Measurements from ENCODE around the gene GLS2. TPM values are rescaled to one million over a fixed set of nuclear protein-coding genes. Genes with fewer than 3 reads are reported as not detected.

Gene GLS2
- total RNA-seq, 1 experiment from 2014 or later = 1.3 TPM

DNA sequence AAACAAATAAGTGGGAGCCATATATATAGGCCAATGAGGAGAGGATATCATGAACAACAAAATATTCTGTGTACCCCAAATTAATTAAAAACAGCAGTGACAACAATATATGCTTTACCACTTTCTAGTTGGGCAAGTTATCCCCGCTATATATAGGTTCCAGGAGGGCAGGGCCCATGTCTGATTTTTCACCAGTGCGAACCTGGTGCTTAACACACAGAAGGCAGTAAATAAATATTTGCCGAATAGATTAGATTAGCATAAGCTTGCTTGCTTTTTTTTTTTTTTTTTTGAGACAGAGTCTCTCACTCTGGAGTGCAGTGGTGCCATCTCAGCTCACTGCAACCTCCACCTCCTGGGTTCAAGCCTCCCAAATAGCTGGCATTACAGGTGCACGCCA, 30.1 kb downstream of the GLS2 start:
- Histone ChIP-seq H3K27ac (ENCODE audit: low read length) (no peak overlapping the region), H3K36me3 (ENCODE audit: control insufficient read depth, insufficient read depth, low read length) (no peaks in the 10 kb centered on the region), H3K4me3 (ENCODE audit: low read depth in 2 of 2, low read length in 2 of 2) (no peak overlapping the region), H3K4me1 (ENCODE audit: control insufficient read depth, insufficient read depth, low read length) (no peaks in the 10 kb centered on the region), H3K9me3 (ENCODE audit: control insufficient read depth, insufficient read depth, low read depth, low read length) (no peaks in the 10 kb centered on the region), H3K27me3 (ENCODE audit: control insufficient read depth, insufficient read depth, low read length) (no peaks in the 10 kb centered on the region)
- intact Hi-C loops (cut with micrococcal nuclease; ENCODE audit: unreplicated experiment) (no loop called here), in situ Hi-C loops (cut with HindIII; ENCODE audit: low pct_unique_long_range_greater_than_20kb, low sequenced_read_pairs) (no loop called here)
- ChIA-PET POLR2A (no interaction called here), CTCF (no interaction called here)
- no TSS peak for BruUV-seq (replicated peaks)
- DNase-seq (ENCODE audit: low read depth, low spot score) = no peak
- TF ChIP-seq SIN3A (IDR thresholded peaks at IDR 0.05; ENCODE audit: borderline replicate concordance, insufficient read depth, low read depth, low read length) (no peak), REST (IDR thresholded peaks at IDR 0.05; ENCODE audit: insufficient read depth in 1 of 2, low read depth in 2 of 2, low read length in 1 of 2) (no peak), POLR2AphosphoS5 (IDR thresholded peaks at IDR 0.05; ENCODE audit: low read depth, low read length) (no peak), TCF7L2 (IDR thresholded peaks at IDR 0.05; ENCODE audit: low read depth, low read length) (no peak)
- TF ChIP-seq, protein P1, sequence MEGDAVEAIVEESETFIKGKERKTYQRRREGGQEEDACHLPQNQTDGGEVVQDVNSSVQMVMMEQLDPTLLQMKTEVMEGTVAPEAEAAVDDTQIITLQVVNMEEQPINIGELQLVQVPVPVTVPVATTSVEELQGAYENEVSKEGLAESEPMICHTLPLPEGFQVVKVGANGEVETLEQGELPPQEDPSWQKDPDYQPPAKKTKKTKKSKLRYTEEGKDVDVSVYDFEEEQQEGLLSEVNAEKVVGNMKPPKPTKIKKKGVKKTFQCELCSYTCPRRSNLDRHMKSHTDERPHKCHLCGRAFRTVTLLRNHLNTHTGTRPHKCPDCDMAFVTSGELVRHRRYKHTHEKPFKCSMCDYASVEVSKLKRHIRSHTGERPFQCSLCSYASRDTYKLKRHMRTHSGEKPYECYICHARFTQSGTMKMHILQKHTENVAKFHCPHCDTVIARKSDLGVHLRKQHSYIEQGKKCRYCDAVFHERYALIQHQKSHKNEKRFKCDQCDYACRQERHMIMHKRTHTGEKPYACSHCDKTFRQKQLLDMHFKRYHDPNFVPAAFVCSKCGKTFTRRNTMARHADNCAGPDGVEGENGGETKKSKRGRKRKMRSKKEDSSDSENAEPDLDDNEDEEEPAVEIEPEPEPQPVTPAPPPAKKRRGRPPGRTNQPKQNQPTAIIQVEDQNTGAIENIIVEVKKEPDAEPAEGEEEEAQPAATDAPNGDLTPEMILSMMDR (IDR thresholded peaks at IDR 0.05) = no peak
- ATAC-seq = no peak

GRCh38 chr12:56454557-56454956, 33.4 kb downstream of the GLS2 start, which contains the start of gene MIP:
TSS of gene MIP (minus strand) at chr12:56454657. CDS start at chr12:56454613, 44 bp downstream.
- DNase-seq (ENCODE audit: low read depth, low spot score) (no peak), ATAC-seq (no peak)
- POLR2A ChIA-PET = no interaction called here
- Histone ChIP-seq H3K36me3 (ENCODE audit: control insufficient read depth, insufficient read depth, low read length) (no peaks in the 10 kb centered on the region), H3K4me1 (ENCODE audit: control insufficient read depth, insufficient read depth, low read length) (no peaks in the 10 kb centered on the region), H3K27ac (ENCODE audit: low read length) (no peak within 1 kb of the TSS), H3K4me3 (ENCODE audit: low read depth in 2 of 2, low read length in 2 of 2) (no peak within 1 kb of the TSS), H3K9me3 (ENCODE audit: control insufficient read depth, insufficient read depth, low read depth, low read length) (no peaks in the 10 kb centered on the region), H3K27me3 (ENCODE audit: control insufficient read depth, insufficient read depth, low read length) (no peaks in the 10 kb centered on the region)
- no TSS peak for BruUV-seq (replicated peaks)
- no peak for TF ChIP-seq POLR2AphosphoS5 (IDR thresholded peaks at IDR 0.05; ENCODE audit: low read depth, low read length)
- TF ChIP-seq REST (IDR thresholded peaks at IDR 0.05; ENCODE audit: insufficient read depth in 1 of 2, low read depth in 2 of 2, low read length in 1 of 2) = no peak
- TF ChIP-seq SIN3A (IDR thresholded peaks at IDR 0.05; ENCODE audit: borderline replicate concordance, insufficient read depth, low read depth, low read length) = no peak
- TF ChIP-seq, protein P1 (IDR thresholded peaks at IDR 0.05) = no peak
- TF ChIP-seq TCF7L2 (IDR thresholded peaks at IDR 0.05; ENCODE audit: low read depth, low read length) = no peak
- in situ Hi-C loops (cut with HindIII; ENCODE audit: low pct_unique_long_range_greater_than_20kb, low sequenced_read_pairs) = no loop called here
- intact Hi-C loops (cut with micrococcal nuclease; ENCODE audit: unreplicated experiment) = no loop called here
- CTCF ChIA-PET = no interaction called here
